LHCN-M2 (cell line): ENCODE measurements around the gene BID. TPM values are rescaled to one million over a fixed set of nuclear protein-coding genes. Genes with fewer than 3 reads are reported as not detected.
"Not testable (repeated sequence)": the region's sequence is repeated elsewhere in the genome, so short reads cannot be mapped to it uniquely, and the experiment has no call there.

Source experiments
- DNase-seq: peaks from one replicate; pipeline ENCODE4 v3.0.0-alpha.2; 2012; ENCODE audit warnings: low read depth
- total RNA-seq: library from RNA; depleted of rRNA; stranded (reverse); fragments of >200 nt; gene quantifications from 2 replicates; pipeline ENCODE4 v1.2.3, GENCODE V29; 2014; rRNA removed

The BID gene
- total RNA-seq, 1 experiment from 2014 or later = 26.7 TPM

GRCh38 chr22:17705546-17705945 is 68.7 kb downstream of the BID start:
- peak; percentile 51 for DNase-seq

GRCh38 chr22:17703811-17704210 is 70.5 kb downstream of the BID start:
- DNase-seq = no peak

DNA sequence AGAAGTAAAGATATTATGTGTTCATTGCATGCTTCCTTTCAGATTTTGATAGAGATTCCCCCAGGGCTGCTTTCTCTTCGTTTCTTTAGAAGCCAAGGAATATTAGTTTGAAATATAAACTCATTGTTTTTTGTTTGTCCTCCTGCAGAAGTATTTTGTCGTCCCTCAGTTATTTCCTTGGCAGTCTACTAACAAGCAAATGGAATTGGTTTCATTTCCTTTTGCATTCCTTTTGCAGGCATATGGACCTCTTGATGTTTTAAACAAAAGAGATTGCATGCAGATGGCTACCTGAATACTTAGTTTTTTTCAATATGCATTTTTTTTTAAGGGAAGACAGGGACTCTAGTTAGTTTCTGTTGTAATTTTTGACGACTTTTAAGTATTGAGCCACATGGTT is 73.5 kb downstream of the BID start:
- no peak for DNase-seq

- no peak for DNase-seq
Measured at GRCh38 chr22:17699696-17700340, 74.5 kb downstream of the BID start.

- no peak for DNase-seq
Measured at GRCh38 chr22:17698948-17699347, 75.3 kb downstream of the BID start.

GRCh38 chr22:17698276-17698675 is 76.0 kb downstream of the BID start:
- not testable (repeated sequence) for DNase-seq

DNA sequence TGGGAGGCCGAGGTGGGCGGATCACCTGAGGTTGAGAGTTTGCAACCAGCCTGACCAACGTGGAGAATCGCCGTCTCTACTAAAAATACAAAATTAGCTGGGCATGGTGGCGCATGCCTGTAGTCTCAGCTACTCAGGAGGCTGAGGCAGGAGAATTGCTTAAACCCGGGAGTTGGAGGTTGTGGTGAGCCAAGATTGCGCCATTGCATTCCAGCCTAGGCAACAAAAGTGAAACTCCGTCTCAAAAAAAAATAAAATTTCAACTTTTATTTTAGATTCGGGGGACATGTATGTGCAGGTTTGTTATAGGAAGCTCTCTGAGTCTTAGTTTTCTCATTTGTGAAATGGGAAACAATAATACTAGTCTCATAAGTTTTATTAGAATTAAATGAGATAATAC is 77.1 kb downstream of the BID start:
- not testable (repeated sequence) for DNase-seq

- no peak for DNase-seq
Measured at GRCh38 chr22:17695986-17696385, 78.3 kb downstream of the BID start.

- DNase-seq = no peak
Measured at GRCh38 chr22:17694752-17695151, 79.5 kb downstream of the BID start.

- no peak for DNase-seq
Measured at GRCh38 chr22:17694193-17694592, 80.1 kb downstream of the BID start.

- no peak for DNase-seq
Measured at GRCh38 chr22:17692841-17693240, 81.4 kb downstream of the BID start.

- no peak for DNase-seq
Measured at GRCh38 chr22:17684245-17684644, 90.0 kb downstream of the BID start.

Other genes starting within 250 kb of the BID start
- not detected in 2 replicates for gene SLC25A18, start 211.0 kb downstream of the BID start, total RNA-seq
- gene ATP6V1E1, start 145.7 kb downstream of the BID start, total RNA-seq = 170 and 187 TPM in 2 replicates
- gene BCL2L13, start 135.7 kb downstream of the BID start, total RNA-seq = 81.5 and 89.2 TPM in 2 replicates